B cell (primary cell): ENCODE measurements around the gene CLN3. TPM values are rescaled to one million over a fixed set of nuclear protein-coding genes. Genes with fewer than 3 reads are reported as not detected.

Source experiments
- ATAC-seq: fragments of 200-7000 bp; cut with Tn5 transposase; one replicate; pipeline ENCODE4 v1.10.0; 2021; ENCODE audit warnings: low read depth, mild to moderate bottlenecking, moderate number of reproducible peaks, moderate library complexity
- CTCF ChIA-PET: fragments of 350-600 bp; sonication (Branson Sonifier 250); formaldehyde crosslinking; loops from one replicate; lab custom pipeline; 2021; ENCODE audit warnings: antibody characterized with exemption, inconsistent platforms; lab: Charles Lee
- POLR2A ChIA-PET: fragments of 350-600 bp; sonication (Branson Sonifier 250); formaldehyde crosslinking; loops from one replicate; lab custom pipeline; 2021; ENCODE audit warnings: antibody characterized with exemption; lab: Charles Lee
- DNase-seq: peaks from one replicate; pipeline ENCODE4 v3.0.0; 2013
- H2AFZ ChIP-seq: 2 replicates; pipeline ENCODE4 v1.6.1; 2012; ENCODE audit warnings: mild to moderate bottlenecking, low read depth, low read length; ENCODE audit not compliant: insufficient read depth, poor library complexity, severe bottlenecking
- H3K27ac ChIP-seq, 2 donors: 1 replicate in 1 of 2; 2 replicates in 1 of 2; pipeline ENCODE4 v1.5.1; 2012 to 2013; ENCODE audit warnings: low read length in 2 of 2, mild to moderate bottlenecking in 2 of 2, moderate library complexity in 1 of 2
- H3K27me3 ChIP-seq, 4 experiments: fragments of 200-600 bp in 1 of 4; sonication (generic) in 1 of 4; replicated peaks in 1 of 4; 1 replicate in 2 of 4; 2 replicates in 2 of 4; pipeline versions ENCODE4 v1.6.1 to v1.7.0; 2013 to 2016; ENCODE audit warnings: low read length in 3 of 4, mild to moderate bottlenecking in 2 of 4, mixed read lengths in 1 of 4, moderate library complexity in 1 of 4; ENCODE audit not compliant: insufficient read depth in 4 of 4, control insufficient read depth in 3 of 4; ENCODE audit errors: control extremely low read depth in 1 of 4
- H3K36me3 ChIP-seq, 2 experiments: replicated peaks in 1 of 2; 1 replicate in 1 of 2; 2 replicates in 1 of 2; pipeline versions ENCODE4 v1.6.1 to v1.7.1; 2013; ENCODE audit warnings: low read length in 1 of 2; ENCODE audit not compliant: insufficient read depth in 2 of 2, control insufficient read depth in 1 of 2; ENCODE audit errors: control extremely low read depth in 1 of 2, extremely low read depth in 1 of 2
- H3K4me1 ChIP-seq, 2 donors: fragments of 200-600 bp in 1 of 2; sonication (generic) in 1 of 2; 1 replicate in 1 of 2; 2 replicates in 1 of 2; pipeline versions ENCODE4 v1.5.1 to v1.6.1; 2013 to 2017; ENCODE audit warnings: low read length in 2 of 2; ENCODE audit not compliant: control insufficient read depth in 2 of 2, insufficient read depth in 2 of 2
- H3K4me2 ChIP-seq: replicated peaks from 2 replicates; pipeline ENCODE3; 2012; ENCODE audit warnings: mild to moderate bottlenecking, low read depth, low read length; ENCODE audit not compliant: poor library complexity, severe bottlenecking
- H3K4me3 ChIP-seq, 5 experiments: fragments of 200-600 bp in 1 of 5; sonication (generic) in 1 of 5; 1 replicate in 3 of 5; 2 replicates in 2 of 5; pipeline versions ENCODE4 v1.5.1 to v1.7.0; 2011 to 2016; ENCODE audit warnings: low read length in 4 of 5, mild to moderate bottlenecking in 4 of 5, low read depth in 2 of 5, control low read depth in 1 of 5, moderate library complexity in 1 of 5; ENCODE audit not compliant: insufficient read depth in 1 of 5; ENCODE audit errors: control extremely low read depth in 1 of 5, extremely low read depth in 1 of 5
- H3K79me2 ChIP-seq: fragments of 200-600 bp; sonication (generic); one replicate; pipeline ENCODE4 v1.6.0; 2016; ENCODE audit warnings: low read length; ENCODE audit not compliant: control insufficient read depth, insufficient read depth
- H3K9ac ChIP-seq: fragments of 200-600 bp; sonication (generic); 2 replicates; pipeline ENCODE4 v1.6.1; 2017; ENCODE audit warnings: mild to moderate bottlenecking, low read length, moderate library complexity
- H3K9me3 ChIP-seq, 3 donors: one replicate each; pipeline versions ENCODE4 v1.6.1 to v1.7.1; 2013; ENCODE audit warnings: low read length in 2 of 3; ENCODE audit not compliant: control insufficient read depth in 2 of 3, insufficient read depth in 1 of 3; ENCODE audit errors: control extremely low read depth in 1 of 3
- H4K20me1 ChIP-seq: 2 replicates; pipeline ENCODE4 v1.6.0; 2012; ENCODE audit warnings: mild to moderate bottlenecking, low read length; ENCODE audit not compliant: insufficient read depth, control insufficient read depth, poor library complexity, severe bottlenecking
- H3K27ac Mint-ChIP-seq: one replicate; pipeline ENCODE4 v1.8.0; 2021; ENCODE audit warnings: mixed read lengths
- H3K27me3 Mint-ChIP-seq: one replicate; pipeline ENCODE4 v1.8.0; 2021; ENCODE audit warnings: mixed read lengths
- H3K4me1 Mint-ChIP-seq: one replicate; pipeline ENCODE4 v1.8.0; 2021; ENCODE audit warnings: mixed read lengths
- H3K4me3 Mint-ChIP-seq: one replicate; pipeline ENCODE4 v1.8.0; 2021; ENCODE audit warnings: mixed read lengths
- H3K9me3 Mint-ChIP-seq: one replicate; pipeline ENCODE4 v1.8.0; 2022; ENCODE audit warnings: mixed read lengths; ENCODE audit not compliant: insufficient read depth
- CTCF ChIP-seq: fragments of 200-600 bp; IDR thresholded peaks from one replicate; pipeline ENCODE4 v1.8.0; 2022; ENCODE audit warnings: antibody characterized with exemption, mild to moderate bottlenecking
- EZH2 ChIP-seq: IDR thresholded peaks from 2 replicates; pipeline ENCODE4 v1.6.1; 2012; ENCODE audit warnings: borderline replicate concordance, low read depth, mild to moderate bottlenecking, moderate library complexity, low read length; ENCODE audit not compliant: insufficient read depth, poor library complexity, severe bottlenecking
- WGBS: methylation state at CpG from one replicate; pipeline ENCODE4 v1.1.5; 2013; ENCODE audit warnings: missing lambda C conversion rate; ENCODE audit not compliant: insufficient coverage; 5-methylcytosine and 5-hydroxymethylcytosine counted together
- intact Hi-C: fragments of 100-400 bp; cut with micrococcal nuclease; formaldehyde crosslinking; loops from one replicate; pipeline ENCODE4 v1.10.0; 2022
- polyA plus RNA-seq: library from polyadenylated mRNA; depleted of rRNA; stranded (reverse); fragments of >200 nt; gene quantifications from 2 replicates; pipeline ENCODE4 v1.2.3, GENCODE V29; 2012
- total RNA-seq, 2 donors: library from RNA; stranded (reverse); fragments of 120-200 nt in 1 of 2; gene quantifications; 1 replicate in 1 of 2; 2 replicates in 1 of 2; pipeline versions ENCODE4 v1.2.3 to v1.2.4, GENCODE V29; 2013 to 2022

CLN3 gene
- total and polyA plus RNA-seq, 2 donors (not counting 1 experiment from before 2014, with no cell fraction given) = 34.3 to 37.7 TPM

DNA sequence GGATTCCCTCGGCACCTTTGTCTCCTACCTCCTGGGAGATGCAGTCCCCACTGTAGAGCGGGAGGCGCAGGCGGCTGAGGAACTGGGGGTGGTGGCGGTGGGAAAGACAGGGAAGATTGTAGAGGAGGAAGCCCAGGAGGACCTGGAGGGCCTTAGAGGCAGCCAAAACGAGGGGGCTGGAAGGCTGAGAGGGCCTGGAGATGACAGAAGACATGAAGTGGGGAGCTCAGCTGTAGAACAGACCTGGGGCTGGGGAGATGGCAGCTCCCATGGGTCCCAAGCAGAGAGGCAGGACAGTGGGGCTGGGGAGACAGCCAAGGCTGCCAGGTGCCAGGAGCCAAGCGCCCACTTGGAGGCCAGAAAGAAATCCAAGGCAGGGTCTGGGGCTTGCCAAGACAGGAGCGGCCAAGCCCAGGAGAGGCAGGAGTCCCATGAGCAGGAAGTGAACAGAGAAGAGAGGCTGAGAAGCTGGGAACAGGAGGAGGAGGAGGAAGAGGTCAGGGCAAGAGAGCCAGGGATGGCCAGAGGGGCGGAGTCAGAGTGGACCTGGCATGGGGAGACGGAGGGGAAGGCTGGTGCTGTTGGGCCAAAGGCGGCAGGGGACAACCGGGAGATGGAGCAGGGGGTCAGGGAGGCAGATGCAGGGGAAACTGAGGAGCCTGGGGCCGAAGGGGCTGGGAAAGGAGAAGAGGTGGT lies 3.4 kb upstream of the CLN3 start:
- Histone ChIP-seq H3K36me3 (no peaks in the 10 kb centered on the region), H4K20me1 (no peaks in the 10 kb centered on the region), H3K27me3 (no peaks in the 10 kb centered on the region), H3K4me2 (peak overlapping the region; percentile 100), H3K4me1 (peaks cover 24 to 51% of the 10 kb centered on the region in 2 donors), H3K9ac (no peak overlapping the region), H3K4me3 (peak overlapping the region in 1 of 5 experiments; percentile 21), H2AFZ (peak overlapping the region; percentile 80), H3K79me2 (peaks cover 8% of the 10 kb centered on the region), H3K9me3 (no peaks in the 10 kb centered on the region), H3K27ac (peak overlapping the region; percentile 67 to 73)
- intact Hi-C loops = no loop called here
- POLR2A ChIA-PET = interaction anchor here (1.1 kb wide), 1 partner anchor 436 kb away, joined by 4 read pairs; the partner anchor contains the start of gene CD19
- WGBS = 96% methylated on average over 12 of the region's 13 CpGs
- no peaks in the 10 kb centered on the region for H3K27me3 Mint-ChIP-seq
- H3K4me1 Mint-ChIP-seq = peaks cover 48% of the 10 kb centered on the region
- no peak for DNase-seq
- peak overlapping the region; percentile 89 for H3K4me3 Mint-ChIP-seq
- no peaks in the 10 kb centered on the region for H3K9me3 Mint-ChIP-seq
- TF ChIP-seq CTCF (no peak), EZH2 (no peak)
- peak overlapping the region; percentile 98 for H3K27ac Mint-ChIP-seq
- CTCF ChIA-PET = no interaction called here
- no peak for ATAC-seq
